Putamen (tissue), 1 donor: ENCODE results near the gene HINFP.

Experiments
- DNase-seq: peaks from one replicate; pipeline ENCODE4 v3.0.0-alpha.2; 2016; ENCODE audit warnings: low spot score

HINFP gene

GRCh38 chr11:119121008-119121810 lies at the start of gene HINFP:
TSS of gene HINFP (plus strand) at chr11:119121580. CDS start at chr11:119126945, 5,365 bp downstream.
- peak; percentile 99 for DNase-seq

GRCh38 chr11:119077839-119078238 lies 43.5 kb upstream of the HINFP start:
- DNase-seq: no peak

- DNase-seq: no peak
Measured at GRCh38 chr11:119078675-119079420, 42.5 kb upstream of the HINFP start.

- peak; percentile 84 for DNase-seq
Measured at GRCh38 chr11:119081682-119082260, 39.6 kb upstream of the HINFP start.

- DNase-seq: peak; percentile 97
Measured at GRCh38 chr11:119084663-119085436, 36.5 kb upstream of the HINFP start, which contains the start of gene HMBS. TSS of gene HMBS (plus strand) at chr11:119084881. CDS start at chr11:119085034, 153 bp downstream.

- no peak for DNase-seq
Measured at GRCh38 chr11:119085437-119085847, 35.9 kb upstream of the HINFP start.

GRCh38 chr11:119087123-119087522 lies 34.3 kb upstream of the HINFP start:
- DNase-seq: no peak

- DNase-seq: no peak
Measured at GRCh38 chr11:119087747-119088241, 33.6 kb upstream of the HINFP start.

- DNase-seq: no peak
Measured at GRCh38 chr11:119088406-119088805, 33.0 kb upstream of the HINFP start.

- no peak for DNase-seq
Measured at GRCh38 chr11:119089319-119089718, 32.1 kb upstream of the HINFP start.

GRCh38 chr11:119091178-119091577 lies 30.2 kb upstream of the HINFP start:
- no peak for DNase-seq

- DNase-seq: no peak
Measured at GRCh38 chr11:119091966-119092879, 29.2 kb upstream of the HINFP start.

- no peak for DNase-seq
Measured at GRCh38 chr11:119092880-119093842, 28.2 kb upstream of the HINFP start.

- DNase-seq: no peak
Measured at GRCh38 chr11:119093942-119094815, 27.2 kb upstream of the HINFP start.

- DNase-seq: peak; percentile 83
Measured at GRCh38 chr11:119094816-119095065, 26.6 kb upstream of the HINFP start.

- DNase-seq: peak; percentile 100
Measured at GRCh38 chr11:119095066-119095880, 26.1 kb upstream of the HINFP start.

GRCh38 chr11:119099711-119100110 lies 21.7 kb upstream of the HINFP start:
- no peak for DNase-seq
